Measurements from ENCODE around the gene CARD11.

CARD11 gene

GRCh38 chr7:3070908-3071307 lies 27.2 kb upstream of the CARD11 start:
- Histone ChIP-seq H3K27me3 (ENCODE audit: insufficient read depth, poor library complexity, severe bottlenecking) (no peaks in the 10 kb centered on the region), H3K4me3 (replicated peaks; ENCODE audit: insufficient read depth, low read length) (no peak overlapping the region), H3K27ac (replicated peaks) (no peak overlapping the region)
- no peak for TF ChIP-seq POLR2AphosphoS5 (IDR thresholded peaks at IDR 0.05; ENCODE audit: low read depth)
- DNase-seq (ENCODE audit: low read depth in 1 of 2, low spot score in 1 of 2) = no peak

GRCh38 chr7:3069771-3070449 lies 26.2 kb upstream of the CARD11 start:
- Histone ChIP-seq H3K27ac (replicated peaks) (no peak overlapping the region), H3K27me3 (ENCODE audit: insufficient read depth, poor library complexity, severe bottlenecking) (no peaks in the 10 kb centered on the region), H3K4me3 (replicated peaks; ENCODE audit: insufficient read depth, low read length) (no peak overlapping the region)
- DNase-seq (ENCODE audit: low read depth in 1 of 2, low spot score in 1 of 2) = no peak
- no peak for TF ChIP-seq REST (IDR thresholded peaks at IDR 0.05; ENCODE audit: insufficient replicate concordance, low read depth)
- no peak for TF ChIP-seq GABPA (IDR thresholded peaks at IDR 0.05; ENCODE audit: low read depth)
- no peak for TF ChIP-seq SPI1 (IDR thresholded peaks at IDR 0.05; ENCODE audit: borderline replicate concordance, low read depth)
- TF ChIP-seq POLR2AphosphoS5 (IDR thresholded peaks at IDR 0.05; ENCODE audit: low read depth) = no peak
- no peak for TF ChIP-seq CTCF (IDR thresholded peaks at IDR 0.05; ENCODE audit: insufficient read depth, low read length)

GRCh38 chr7:3068530-3068929 lies 24.9 kb upstream of the CARD11 start:
- Histone ChIP-seq H3K27me3 (ENCODE audit: insufficient read depth, poor library complexity, severe bottlenecking) (no peaks in the 10 kb centered on the region), H3K4me3 (replicated peaks; ENCODE audit: insufficient read depth, low read length) (no peak overlapping the region), H3K27ac (replicated peaks) (no peak overlapping the region)
- TF ChIP-seq SPI1 (IDR thresholded peaks at IDR 0.05; ENCODE audit: borderline replicate concordance, low read depth) (no peak), CTCF (IDR thresholded peaks at IDR 0.05; ENCODE audit: insufficient read depth, low read length) (no peak), POLR2AphosphoS5 (IDR thresholded peaks at IDR 0.05; ENCODE audit: low read depth) (no peak), REST (IDR thresholded peaks at IDR 0.05; ENCODE audit: insufficient replicate concordance, low read depth) (no peak), GABPA (IDR thresholded peaks at IDR 0.05; ENCODE audit: low read depth) (no peak)
- no peak for DNase-seq (ENCODE audit: low read depth in 1 of 2, low spot score in 1 of 2)

- Histone ChIP-seq H3K27ac (replicated peaks) (no peak overlapping the region), H3K4me3 (replicated peaks; ENCODE audit: insufficient read depth, low read length) (no peak overlapping the region), H3K27me3 (ENCODE audit: insufficient read depth, poor library complexity, severe bottlenecking) (no peaks in the 10 kb centered on the region)
- no peak for TF ChIP-seq CTCF (IDR thresholded peaks at IDR 0.05; ENCODE audit: insufficient read depth, low read length)
- no peak for TF ChIP-seq POLR2AphosphoS5 (IDR thresholded peaks at IDR 0.05; ENCODE audit: low read depth)
- no peak for TF ChIP-seq GABPA (IDR thresholded peaks at IDR 0.05; ENCODE audit: low read depth)
- TF ChIP-seq REST (IDR thresholded peaks at IDR 0.05; ENCODE audit: insufficient replicate concordance, low read depth) = no peak
- no peak for DNase-seq (ENCODE audit: low read depth in 1 of 2, low spot score in 1 of 2)
Observed at GRCh38 chr7:3067606-3068380, 24.1 kb upstream of the CARD11 start.

Data from HL-60 (cell line).